K562 (cell line): ENCODE data around the gene IFITM2. TPM values are rescaled to one million over a fixed set of nuclear protein-coding genes. Genes with fewer than 3 reads are reported as not detected.

ENCODE experiments used
- DNMT1 ChIP-seq: fragments of 450-650 bp; IDR thresholded peaks from 2 replicates; pipeline ENCODE4 v1.6.1; 2016; ENCODE audit warnings: antibody characterized with exemption, mild to moderate bottlenecking
- EZH2 ChIP-seq: IDR thresholded peaks from 2 replicates; pipeline ENCODE4 v1.6.1; 2012; ENCODE audit warnings: low read depth, mild to moderate bottlenecking, inconsistent platforms, low read length, borderline replicate concordance
- KAT7 ChIP-seq: sonication (generic); formaldehyde crosslinking; IDR thresholded peaks from 2 replicates; pipeline ENCODE4 v1.8.0; 2022; ENCODE audit warnings: missing genetic modification reagents, mild to moderate bottlenecking, borderline replicate concordance
- MAFG ChIP-seq: fragments of 450-650 bp; conservative IDR thresholded peaks from 2 replicates; pipeline ENCODE4 v1.6.1; 2016; ENCODE audit warnings: missing genetic modification characterization, missing compliant biosample characterization
- SIN3B ChIP-seq: fragments of 450-650 bp; IDR thresholded peaks from 2 replicates; pipeline ENCODE4 v1.6.1; 2017; ENCODE audit warnings: low read depth, mild to moderate bottlenecking, moderate library complexity
- SMC3 ChIP-seq: conservative IDR thresholded peaks from 2 replicates; pipeline ENCODE4 v1.6.1; 2011; ENCODE audit warnings: low read depth, low read length, improper control_type of control experiment; ENCODE audit not compliant: insufficient read depth
- SPI1 ChIP-seq: IDR thresholded peaks from 2 replicates; pipeline ENCODE4 v1.6.1; 2011; ENCODE audit warnings: low read depth, low read length, control low read depth, borderline replicate concordance
- ZBTB7A ChIP-seq: IDR thresholded peaks from 2 replicates; pipeline ENCODE4 v1.6.1; 2011; ENCODE audit warnings: low read depth, mild to moderate bottlenecking, low read length, moderate library complexity, borderline replicate concordance; ENCODE audit not compliant: control insufficient read depth
- polyA plus RNA-seq, 8 experiments: library from polyadenylated mRNA; depleted of rRNA in 4 of 8; stranded (reverse) in 5 of 8; unstranded in 3 of 8; fragments of >200 nt; fragmentation: Nextera tagmentation in 2 of 8; fragmentation: Illumina TruSeq in 1 of 8; extraction: Ambion mirVana in 2 of 8; extraction: Trizol in 1 of 8; gene quantifications; 2 replicates each; pipeline versions ENCODE4 v1.2.1 to v1.2.3, GENCODE V29; 2011 to 2014; ENCODE audit warnings: inconsistent platforms in 1 of 8, missing spikeins in 1 of 8
- total RNA-seq, 7 experiments: library from RNA; depleted of rRNA in 6 of 7; stranded (reverse); fragments of >200 nt in 6 of 7; fragmentation: Illumina TruSeq in 2 of 7; extraction: Trizol in 2 of 7; gene quantifications; 2 replicates each; pipeline versions ENCODE4 v1.2.1 to v1.2.3, GENCODE V29; 2011 to 2021; ENCODE audit warnings: low replicate concordance in 1 of 7
- TF ChIP-seq, protein P1 (sequence below): fragments of 200-800 bp; sonication (Bioruptor generic); IDR thresholded peaks from 2 replicates; pipeline ENCODE4 v1.6.1; 2017; ENCODE audit warnings: missing genetic modification characterization, missing compliant biosample characterization
- TF ChIP-seq, protein P2 (sequence below), 2 experiments: fragments of 200-800 bp in 1 of 2; sonication (Bioruptor generic) in 1 of 2; sonication (generic) in 1 of 2; formaldehyde crosslinking in 1 of 2; IDR thresholded peaks in 1 of 2; conservative IDR thresholded peaks in 1 of 2; 2 replicates each; pipeline versions ENCODE4 v1.5.0 to v1.6.1; 2016 to 2020; ENCODE audit warnings: missing compliant biosample characterization in 1 of 2, missing genetic modification characterization in 1 of 2, missing genetic modification reagents in 1 of 2
- TF ChIP-seq, protein P3 (sequence below): fragments of 450-650 bp; IDR thresholded peaks from 2 replicates; pipeline ENCODE4 v1.6.1; 2016; ENCODE audit warnings: mild to moderate bottlenecking, moderate library complexity

Gene IFITM2
- total and polyA plus RNA-seq, 9 of the 15 experiments (the other 6 are each of a cell fraction or from before 2014, with no cell fraction given), result 52.8 to 4,872 (median 356) TPM

DNA sequence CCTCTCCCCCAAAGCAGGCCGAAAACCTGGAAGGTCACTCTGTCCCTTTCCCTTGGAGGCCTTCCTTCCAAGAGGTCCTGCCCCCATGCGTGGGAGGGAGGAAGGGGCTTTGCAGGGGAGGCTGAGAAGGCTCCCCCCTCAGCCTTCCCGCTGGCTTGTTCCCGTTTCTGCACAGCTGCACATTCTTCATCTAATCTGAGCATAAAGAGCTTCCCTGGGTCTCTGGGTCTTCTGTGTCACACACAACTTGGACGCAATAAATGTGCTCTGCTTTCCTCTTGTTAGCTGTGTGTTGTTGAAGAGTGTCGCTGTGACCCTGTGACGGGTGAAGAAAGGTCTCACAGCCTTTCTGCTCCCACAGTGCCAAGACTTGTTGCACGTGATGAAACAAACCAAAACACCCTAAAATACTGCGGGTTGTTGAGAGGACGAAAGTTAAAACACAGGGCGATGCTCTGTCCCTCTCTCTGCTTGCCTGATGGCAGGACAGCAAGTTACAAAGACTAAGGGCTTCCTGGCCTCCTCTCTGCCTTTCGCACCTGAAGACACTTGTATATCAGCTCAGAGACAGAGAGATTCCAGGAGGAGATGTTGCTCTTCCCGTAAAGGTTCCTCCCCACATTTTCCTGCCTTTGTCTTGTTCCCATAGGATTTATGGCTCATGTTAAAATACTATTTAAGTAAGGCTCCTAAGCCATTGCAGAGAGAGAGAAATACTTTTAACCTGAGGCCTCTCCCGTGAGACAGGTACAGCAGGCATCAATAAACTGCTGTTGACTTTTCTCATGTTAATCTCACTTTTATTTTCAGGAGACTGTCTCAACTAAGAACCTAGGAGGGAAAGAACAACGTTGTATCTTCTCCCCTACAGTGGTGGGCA lies 28.4 kb downstream of the IFITM2 start (continued):
- TF ChIP-seq SPI1 (0 out of 2 replicates have a peak, but pooled peaks have one; percentile 10), ZBTB7A (peak; percentile 97), EZH2 (no peak), DNMT1 (no peak), KAT7 (CRISPR knock-in tag) (no peak), SIN3B (no peak), MAFG (tag) (no peak), SMC3 (no peak)
- TF ChIP-seq, protein P1, sequence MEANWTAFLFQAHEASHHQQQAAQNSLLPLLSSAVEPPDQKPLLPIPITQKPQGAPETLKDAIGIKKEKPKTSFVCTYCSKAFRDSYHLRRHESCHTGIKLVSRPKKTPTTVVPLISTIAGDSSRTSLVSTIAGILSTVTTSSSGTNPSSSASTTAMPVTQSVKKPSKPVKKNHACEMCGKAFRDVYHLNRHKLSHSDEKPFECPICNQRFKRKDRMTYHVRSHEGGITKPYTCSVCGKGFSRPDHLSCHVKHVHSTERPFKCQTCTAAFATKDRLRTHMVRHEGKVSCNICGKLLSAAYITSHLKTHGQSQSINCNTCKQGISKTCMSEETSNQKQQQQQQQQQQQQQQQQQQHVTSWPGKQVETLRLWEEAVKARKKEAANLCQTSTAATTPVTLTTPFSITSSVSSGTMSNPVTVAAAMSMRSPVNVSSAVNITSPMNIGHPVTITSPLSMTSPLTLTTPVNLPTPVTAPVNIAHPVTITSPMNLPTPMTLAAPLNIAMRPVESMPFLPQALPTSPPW (CRISPR knock-in tag), result peak; percentile 69
- TF ChIP-seq, protein P2, sequence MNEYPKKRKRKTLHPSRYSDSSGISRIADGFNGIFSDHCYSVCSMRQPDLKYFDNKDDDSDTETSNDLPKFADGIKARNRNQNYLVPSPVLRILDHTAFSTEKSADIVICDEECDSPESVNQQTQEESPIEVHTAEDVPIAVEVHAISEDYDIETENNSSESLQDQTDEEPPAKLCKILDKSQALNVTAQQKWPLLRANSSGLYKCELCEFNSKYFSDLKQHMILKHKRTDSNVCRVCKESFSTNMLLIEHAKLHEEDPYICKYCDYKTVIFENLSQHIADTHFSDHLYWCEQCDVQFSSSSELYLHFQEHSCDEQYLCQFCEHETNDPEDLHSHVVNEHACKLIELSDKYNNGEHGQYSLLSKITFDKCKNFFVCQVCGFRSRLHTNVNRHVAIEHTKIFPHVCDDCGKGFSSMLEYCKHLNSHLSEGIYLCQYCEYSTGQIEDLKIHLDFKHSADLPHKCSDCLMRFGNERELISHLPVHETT (CRISPR knock-in tag; conservative IDR thresholded peaks at IDR 0.05 in 1 of 2, IDR thresholded peaks at IDR 0.05 in 1 of 2), result peak in 1 of 2 experiments; percentile 50; a peak in 1 of 4 replicates
- TF ChIP-seq, protein P3, sequence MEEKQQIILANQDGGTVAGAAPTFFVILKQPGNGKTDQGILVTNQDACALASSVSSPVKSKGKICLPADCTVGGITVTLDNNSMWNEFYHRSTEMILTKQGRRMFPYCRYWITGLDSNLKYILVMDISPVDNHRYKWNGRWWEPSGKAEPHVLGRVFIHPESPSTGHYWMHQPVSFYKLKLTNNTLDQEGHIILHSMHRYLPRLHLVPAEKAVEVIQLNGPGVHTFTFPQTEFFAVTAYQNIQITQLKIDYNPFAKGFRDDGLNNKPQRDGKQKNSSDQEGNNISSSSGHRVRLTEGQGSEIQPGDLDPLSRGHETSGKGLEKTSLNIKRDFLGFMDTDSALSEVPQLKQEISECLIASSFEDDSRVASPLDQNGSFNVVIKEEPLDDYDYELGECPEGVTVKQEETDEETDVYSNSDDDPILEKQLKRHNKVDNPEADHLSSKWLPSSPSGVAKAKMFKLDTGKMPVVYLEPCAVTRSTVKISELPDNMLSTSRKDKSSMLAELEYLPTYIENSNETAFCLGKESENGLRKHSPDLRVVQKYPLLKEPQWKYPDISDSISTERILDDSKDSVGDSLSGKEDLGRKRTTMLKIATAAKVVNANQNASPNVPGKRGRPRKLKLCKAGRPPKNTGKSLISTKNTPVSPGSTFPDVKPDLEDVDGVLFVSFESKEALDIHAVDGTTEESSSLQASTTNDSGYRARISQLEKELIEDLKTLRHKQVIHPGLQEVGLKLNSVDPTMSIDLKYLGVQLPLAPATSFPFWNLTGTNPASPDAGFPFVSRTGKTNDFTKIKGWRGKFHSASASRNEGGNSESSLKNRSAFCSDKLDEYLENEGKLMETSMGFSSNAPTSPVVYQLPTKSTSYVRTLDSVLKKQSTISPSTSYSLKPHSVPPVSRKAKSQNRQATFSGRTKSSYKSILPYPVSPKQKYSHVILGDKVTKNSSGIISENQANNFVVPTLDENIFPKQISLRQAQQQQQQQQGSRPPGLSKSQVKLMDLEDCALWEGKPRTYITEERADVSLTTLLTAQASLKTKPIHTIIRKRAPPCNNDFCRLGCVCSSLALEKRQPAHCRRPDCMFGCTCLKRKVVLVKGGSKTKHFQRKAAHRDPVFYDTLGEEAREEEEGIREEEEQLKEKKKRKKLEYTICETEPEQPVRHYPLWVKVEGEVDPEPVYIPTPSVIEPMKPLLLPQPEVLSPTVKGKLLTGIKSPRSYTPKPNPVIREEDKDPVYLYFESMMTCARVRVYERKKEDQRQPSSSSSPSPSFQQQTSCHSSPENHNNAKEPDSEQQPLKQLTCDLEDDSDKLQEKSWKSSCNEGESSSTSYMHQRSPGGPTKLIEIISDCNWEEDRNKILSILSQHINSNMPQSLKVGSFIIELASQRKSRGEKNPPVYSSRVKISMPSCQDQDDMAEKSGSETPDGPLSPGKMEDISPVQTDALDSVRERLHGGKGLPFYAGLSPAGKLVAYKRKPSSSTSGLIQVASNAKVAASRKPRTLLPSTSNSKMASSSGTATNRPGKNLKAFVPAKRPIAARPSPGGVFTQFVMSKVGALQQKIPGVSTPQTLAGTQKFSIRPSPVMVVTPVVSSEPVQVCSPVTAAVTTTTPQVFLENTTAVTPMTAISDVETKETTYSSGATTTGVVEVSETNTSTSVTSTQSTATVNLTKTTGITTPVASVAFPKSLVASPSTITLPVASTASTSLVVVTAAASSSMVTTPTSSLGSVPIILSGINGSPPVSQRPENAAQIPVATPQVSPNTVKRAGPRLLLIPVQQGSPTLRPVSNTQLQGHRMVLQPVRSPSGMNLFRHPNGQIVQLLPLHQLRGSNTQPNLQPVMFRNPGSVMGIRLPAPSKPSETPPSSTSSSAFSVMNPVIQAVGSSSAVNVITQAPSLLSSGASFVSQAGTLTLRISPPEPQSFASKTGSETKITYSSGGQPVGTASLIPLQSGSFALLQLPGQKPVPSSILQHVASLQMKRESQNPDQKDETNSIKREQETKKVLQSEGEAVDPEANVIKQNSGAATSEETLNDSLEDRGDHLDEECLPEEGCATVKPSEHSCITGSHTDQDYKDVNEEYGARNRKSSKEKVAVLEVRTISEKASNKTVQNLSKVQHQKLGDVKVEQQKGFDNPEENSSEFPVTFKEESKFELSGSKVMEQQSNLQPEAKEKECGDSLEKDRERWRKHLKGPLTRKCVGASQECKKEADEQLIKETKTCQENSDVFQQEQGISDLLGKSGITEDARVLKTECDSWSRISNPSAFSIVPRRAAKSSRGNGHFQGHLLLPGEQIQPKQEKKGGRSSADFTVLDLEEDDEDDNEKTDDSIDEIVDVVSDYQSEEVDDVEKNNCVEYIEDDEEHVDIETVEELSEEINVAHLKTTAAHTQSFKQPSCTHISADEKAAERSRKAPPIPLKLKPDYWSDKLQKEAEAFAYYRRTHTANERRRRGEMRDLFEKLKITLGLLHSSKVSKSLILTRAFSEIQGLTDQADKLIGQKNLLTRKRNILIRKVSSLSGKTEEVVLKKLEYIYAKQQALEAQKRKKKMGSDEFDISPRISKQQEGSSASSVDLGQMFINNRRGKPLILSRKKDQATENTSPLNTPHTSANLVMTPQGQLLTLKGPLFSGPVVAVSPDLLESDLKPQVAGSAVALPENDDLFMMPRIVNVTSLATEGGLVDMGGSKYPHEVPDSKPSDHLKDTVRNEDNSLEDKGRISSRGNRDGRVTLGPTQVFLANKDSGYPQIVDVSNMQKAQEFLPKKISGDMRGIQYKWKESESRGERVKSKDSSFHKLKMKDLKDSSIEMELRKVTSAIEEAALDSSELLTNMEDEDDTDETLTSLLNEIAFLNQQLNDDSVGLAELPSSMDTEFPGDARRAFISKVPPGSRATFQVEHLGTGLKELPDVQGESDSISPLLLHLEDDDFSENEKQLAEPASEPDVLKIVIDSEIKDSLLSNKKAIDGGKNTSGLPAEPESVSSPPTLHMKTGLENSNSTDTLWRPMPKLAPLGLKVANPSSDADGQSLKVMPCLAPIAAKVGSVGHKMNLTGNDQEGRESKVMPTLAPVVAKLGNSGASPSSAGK, result peak; percentile 30
